GM18526 (cell line): ENCODE results near the gene ASAP3.

Experiments
- POLR2A ChIP-seq: IDR thresholded peaks from 3 replicates; pipeline ENCODE4 v1.6.1; 2011; ENCODE audit not compliant: insufficient read length; ENCODE audit errors: extremely low read depth

The ASAP3 gene

DNA sequence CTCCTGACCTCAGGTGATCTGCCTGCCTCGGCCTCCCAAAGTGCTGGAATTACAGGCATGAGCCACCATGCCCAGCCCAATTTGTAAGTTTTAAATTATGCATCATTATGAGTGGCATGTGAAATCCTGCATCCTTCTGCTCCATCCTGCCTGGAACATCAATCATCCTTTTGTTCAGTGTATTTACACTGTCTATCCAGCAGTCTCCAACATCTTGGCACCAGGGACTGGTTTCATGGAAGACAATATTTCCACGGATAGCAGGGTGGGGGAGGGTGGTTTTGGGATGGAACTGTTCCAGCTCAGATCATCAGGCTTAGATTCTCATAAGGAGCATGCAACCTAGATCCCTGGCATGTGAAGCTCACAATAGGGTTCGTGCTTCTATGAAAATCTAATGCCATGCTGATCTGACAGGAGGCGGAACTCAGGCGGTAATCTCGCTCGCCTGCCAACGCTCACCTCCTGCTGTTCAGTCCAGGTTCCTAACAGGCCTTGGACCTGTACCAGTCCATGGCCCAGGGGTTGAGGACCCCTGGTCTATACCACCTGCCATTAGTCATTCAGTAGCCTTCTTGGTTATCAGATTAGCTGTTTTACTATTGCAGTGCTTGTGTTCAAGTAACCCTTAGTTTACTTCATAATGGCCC lies 37.2 kb downstream of the ASAP3 start:
- TF ChIP-seq POLR2A = no peak

DNA sequence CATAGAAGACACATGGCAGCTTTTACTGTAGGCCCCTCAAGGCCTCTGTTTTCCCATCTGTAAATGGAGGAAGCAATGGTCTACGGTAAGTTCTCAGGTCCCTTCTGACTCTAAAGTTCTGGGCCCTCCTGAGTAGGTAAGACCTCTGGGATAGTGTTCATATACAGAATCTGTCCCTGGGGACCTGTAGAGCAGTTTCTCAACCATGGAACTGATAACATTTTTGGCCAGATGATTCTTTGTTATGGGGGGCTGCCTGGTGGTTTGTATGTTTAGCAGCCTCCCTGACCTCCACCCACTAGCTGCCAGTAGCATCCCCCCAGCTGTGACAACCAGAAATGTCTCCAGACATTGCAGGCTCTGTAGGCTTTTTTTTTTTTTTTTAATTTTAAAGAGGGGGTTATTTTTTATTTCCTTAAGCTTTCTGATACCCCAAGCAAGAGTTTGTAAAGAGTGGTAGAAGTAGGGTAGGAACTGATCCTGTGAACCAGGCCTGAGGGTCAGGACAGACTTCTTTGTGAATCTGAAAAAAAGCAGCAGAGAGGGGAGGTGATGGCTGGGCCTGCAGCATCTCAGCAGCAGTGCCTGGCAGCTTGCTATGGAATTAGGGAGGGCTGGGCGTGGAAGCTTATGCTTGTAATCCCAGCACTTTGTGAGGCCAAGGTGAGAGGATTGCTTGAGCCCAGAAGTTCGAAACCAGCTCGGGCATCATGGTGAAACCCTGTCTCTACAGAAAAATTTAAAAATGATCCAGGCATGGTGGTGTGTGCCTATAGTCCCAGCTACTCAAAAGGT lies 39.2 kb downstream of the ASAP3 start:
- no peak for TF ChIP-seq POLR2A

DNA sequence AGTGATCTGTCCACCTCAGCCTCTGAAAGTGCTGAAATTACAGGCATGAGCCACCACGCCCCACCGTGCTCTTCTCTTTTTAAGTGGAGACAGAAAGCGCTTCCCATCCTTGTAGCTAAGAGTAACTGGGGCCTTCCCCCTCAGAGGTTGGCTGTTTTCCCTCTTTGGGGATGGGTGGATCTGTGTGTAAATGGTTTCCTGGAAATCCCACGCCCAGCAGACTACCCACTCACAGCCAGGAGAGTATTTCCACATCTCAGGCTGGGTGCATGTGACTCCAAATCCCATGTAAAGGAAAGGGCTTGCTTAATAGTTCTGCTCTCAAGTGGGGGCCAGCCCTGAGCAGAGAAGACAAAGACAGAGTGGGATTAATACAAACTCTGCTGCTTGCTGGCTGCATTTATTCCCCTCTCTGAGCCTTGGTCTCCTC lies 39.9 kb downstream of the ASAP3 start:
- TF ChIP-seq POLR2A = no peak

DNA sequence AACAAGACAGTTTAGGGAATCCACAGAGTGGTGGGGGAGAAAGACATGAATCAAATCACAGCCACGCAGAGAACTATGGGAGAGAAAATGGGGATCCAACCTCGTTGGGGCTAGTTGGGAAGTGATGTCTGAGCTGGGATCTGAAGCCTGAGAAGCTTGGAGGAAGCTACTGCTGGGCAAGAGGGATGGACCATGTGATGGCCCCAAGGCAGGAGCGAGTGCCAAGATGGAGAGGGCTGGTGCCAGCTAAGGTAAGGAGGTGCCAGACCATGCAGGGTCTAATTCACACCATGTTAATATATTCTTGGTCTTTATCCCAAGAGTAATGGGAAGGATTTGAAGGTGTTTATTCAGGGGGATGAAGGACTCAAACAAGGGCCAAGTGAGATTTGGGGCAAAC lies 41.2 kb downstream of the ASAP3 start:
- TF ChIP-seq POLR2A = no peak

DNA sequence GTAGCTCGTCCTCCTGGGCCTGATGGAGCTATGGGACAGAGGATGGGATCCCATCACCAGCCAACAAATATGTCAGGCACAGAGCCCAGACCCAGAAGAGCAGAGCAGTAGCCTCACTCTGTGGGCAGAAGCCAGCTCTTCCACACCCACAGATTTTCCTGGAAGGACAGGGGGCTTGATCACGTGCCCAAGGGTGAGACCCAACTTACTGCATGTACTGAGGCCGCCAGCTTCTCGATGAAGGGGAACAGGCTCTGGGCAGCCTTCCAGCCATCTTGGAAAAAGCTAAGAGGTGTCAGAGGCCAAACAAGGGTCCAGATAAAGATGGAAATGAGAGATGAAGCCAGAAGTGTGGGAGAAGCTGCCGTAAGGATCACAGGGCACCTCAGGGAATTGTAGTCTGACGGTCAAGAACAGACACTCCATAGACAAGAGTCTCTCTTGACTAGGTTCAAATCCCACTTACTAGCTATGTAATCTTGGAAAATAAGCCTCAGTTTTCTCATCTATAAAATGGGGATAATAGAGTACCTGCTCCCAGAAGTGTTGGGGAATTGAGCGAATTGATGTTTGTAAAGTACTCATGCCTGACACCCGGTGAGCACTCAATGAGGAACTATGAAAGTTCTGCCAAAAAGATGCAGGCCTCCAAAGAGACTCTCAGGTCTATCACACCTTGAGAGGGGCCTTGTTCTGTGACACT lies 42.4 kb downstream of the ASAP3 start:
- no peak for TF ChIP-seq POLR2A

DNA sequence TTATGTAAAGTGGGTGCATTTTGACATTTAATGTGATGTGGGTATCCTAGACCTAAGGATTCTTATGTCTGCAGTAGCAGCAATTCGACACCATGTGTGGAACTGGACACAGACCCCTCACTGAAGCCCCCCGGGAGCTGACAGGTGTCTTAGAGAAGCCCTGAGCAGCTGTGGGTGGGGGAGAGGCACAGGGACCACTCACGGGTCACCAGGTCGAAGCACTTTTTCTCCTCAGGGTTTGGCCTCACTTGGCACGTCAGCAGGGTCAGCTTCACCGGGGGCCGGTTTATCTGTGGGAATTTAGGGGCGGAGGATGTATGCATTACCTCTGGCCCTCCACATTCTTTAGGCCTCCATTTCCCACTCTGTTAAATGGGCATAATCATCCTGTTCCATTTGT lies 45.4 kb downstream of the ASAP3 start:
- TF ChIP-seq POLR2A = no peak

DNA sequence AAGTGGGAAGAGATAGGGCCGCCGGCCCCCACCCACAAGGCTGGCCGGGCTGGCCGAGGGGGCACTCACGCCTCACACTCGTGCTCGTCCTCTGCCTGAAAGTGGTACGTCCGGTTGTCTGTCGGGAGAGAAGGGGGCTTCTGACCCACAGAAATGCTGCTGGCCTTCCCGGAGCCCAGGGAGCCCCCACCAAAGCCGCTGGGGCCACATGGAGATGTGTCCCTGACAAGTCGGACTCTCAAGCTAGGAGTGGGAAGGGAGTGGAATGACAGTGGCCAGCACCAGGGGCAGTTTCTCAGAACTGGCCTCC lies 46.7 kb downstream of the ASAP3 start:
- no peak for TF ChIP-seq POLR2A

DNA sequence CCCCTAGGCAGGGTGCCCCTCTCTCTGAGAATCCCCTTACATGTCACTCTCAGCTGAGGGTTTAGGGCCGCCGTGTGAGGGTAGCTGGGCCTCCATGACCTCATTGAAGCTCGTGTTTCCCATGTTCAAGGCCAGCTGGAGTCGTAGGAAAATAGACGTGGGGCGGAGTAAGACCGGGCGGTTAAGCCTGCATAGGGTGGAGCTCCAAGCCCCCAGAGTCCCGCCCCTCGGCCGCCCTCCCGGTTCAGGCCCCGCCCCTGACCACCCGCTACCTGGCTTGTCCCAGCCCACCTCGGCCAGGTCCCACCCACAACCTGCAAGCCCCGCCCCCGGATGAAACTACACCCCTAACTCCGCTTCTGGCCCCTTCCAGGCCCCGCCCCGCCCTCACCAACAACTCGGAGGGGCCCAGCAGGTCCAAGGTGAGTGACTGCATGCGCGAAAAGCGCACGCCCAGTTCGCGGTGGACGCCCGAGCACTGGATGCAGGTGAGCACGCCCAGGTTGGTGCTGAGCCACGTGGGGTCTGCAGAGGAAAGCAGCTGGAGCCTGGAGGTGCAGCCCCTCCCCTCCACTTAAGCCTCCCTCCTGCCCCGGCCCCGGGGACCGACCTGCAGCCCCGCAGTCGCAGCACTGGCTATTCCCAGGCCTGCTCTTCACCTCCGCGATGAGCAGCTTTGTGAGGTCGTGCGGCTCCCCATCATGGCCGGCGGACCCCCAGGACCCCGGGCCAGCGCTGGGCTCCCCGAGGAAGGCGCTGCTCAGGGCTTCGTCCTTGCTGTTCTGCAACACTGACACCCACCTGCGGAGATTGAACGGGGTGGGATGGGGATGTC lies 47.2 kb downstream of the ASAP3 start:
- no peak for TF ChIP-seq POLR2A

DNA sequence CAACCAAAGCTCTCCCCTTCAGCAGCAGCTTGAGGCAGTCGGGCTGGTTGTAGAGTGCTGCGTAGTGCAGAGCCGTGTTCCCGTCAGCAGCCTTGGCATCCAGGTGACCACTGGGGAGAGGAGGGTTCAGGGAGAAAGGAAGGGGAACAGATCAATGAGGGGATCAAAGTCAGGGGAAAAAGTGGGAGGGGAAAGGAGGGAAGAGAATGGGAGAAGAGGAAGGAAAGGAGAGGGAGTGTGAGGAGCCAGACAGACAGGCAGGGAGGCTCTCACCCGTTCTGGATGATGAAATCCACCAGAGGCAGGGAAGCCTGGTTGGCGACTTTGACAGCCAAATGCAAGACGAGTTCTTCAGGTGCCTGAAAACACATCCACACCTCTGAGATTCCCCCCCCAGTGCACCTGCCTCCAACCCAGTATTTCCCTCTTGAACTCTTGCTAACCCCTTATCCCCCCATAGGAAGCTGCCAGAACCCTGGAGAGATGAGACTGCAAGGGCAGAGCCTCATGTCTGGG lies 49.7 kb downstream of the ASAP3 start:
- no peak for TF ChIP-seq POLR2A

DNA sequence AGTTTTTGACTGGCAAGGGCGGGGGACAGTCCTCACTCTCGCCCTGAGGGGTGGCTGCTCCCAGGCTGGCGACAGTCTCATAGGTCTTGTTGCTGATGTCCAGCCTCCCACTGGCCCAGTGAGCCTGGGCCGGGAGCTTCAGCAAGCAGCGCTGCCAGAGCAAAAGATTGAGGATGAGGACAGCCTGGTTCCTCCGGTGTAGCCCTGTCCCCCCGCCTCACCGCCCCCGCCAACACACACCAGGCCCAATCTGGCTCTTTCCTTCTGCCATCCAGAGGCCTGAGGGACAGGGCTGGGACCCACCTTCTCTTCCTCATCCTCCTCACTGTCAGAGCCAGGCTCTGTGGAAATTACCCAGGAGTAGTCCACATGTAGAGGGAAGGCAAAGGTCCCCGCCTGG lies 50.9 kb downstream of the ASAP3 start:
- TF ChIP-seq POLR2A = no peak

DNA sequence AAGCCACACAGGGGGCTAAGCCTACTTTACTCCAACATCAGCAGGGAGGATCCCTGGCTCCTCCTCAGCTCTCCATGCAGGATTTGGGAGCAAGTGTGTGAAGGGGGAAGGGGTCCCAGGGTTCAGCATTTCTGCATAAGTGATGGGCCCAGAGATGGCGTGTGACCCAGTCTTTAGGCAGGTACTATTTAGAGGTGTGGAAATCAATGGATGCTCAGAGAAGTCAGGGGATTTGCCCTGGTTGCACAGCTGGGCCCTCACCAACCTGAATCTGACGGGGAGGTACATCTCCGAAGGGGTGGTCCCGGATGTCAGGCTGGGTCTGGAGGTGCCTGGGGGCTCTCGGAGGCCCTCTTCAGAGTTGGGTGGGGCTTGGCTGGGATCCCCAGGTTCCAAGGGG lies 52.5 kb downstream of the ASAP3 start:
- TF ChIP-seq POLR2A = no peak

DNA sequence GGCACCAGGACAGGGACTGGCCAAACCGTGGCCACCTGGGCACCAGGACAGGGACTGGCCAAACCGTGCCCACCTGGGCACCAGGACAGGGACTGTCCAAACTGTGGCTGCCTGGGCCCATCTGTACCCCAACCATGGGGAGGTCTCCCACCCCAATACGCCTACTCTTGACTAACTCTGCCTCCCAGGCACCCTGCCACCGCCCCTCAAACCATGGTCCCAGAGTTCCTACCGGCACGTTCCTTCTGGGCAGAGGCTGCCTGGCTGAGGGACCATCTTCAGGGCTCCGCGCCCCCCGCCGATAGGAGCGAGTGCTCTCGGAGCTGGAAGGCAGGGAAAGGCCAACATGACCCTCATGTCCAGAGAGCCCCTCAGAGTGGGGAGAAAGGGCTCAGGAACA lies 53.2 kb downstream of the ASAP3 start:
- no peak for TF ChIP-seq POLR2A

DNA sequence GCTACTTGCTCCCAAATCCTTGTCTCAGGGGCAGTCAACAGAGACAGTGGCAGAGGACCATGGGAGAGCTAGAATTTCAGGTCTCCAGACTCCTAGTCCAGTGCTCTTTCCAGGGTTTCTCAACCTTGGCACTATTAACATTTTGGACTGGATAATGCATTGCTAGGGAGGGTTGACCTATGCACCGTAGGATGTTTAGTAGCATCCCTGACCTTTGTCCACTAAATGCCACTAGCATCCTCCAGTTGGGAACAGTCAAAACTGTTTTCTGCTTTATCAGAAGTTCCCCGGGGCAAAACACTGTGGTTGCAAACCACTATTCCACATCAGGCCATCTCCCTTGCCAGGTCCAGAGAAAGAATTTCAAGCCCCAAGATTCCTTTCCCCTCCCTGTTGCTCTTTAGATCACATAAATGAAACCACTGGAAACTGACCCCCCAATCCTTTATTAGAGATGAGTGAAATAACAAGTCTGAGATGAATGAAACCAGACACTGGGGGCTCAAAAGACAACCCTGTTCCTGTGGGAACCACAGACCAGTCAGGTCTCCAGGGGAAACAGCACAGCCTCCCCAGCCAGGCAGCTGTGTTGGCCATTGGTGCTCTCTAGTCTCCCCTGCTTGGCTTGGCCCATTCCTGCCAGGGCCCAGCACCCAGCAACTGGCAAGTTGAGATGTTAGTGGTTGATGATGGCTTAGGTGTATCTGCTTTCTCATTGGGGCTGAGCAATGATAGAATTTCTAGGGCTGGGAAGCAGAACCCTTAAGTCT lies 55.7 kb downstream of the ASAP3 start:
- no peak for TF ChIP-seq POLR2A

DNA sequence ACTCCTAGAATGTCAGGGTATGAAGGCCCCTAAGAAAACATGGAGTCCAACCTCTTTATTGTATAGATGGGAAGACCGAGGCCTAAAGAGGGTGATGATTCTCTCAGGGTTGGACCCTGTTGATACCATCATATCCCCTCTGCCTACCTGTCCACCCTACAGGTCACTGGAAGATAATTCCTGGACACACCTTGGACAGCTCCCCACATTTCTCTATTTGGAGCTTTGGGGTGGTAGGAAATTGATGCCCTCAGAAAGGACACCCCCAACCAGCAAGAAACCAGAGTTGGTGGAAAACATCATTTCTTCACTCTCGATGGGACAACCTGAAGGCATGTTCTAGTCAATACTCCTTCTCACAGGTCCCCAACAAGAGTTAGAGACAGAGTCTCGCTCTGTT lies 56.4 kb downstream of the ASAP3 start:
- no peak for TF ChIP-seq POLR2A
